ENCODE measurements around the gene FYN. TPM values are rescaled to one million over a fixed set of nuclear protein-coding genes. Genes with fewer than 3 reads are reported as not detected.
"Not testable (repeated sequence)": the region's sequence is repeated elsewhere in the genome, so short reads cannot be mapped to it uniquely, and the experiment has no call there.

FYN gene
- total RNA-seq, 1 experiment from 2014 or later: 249 TPM

DNA sequence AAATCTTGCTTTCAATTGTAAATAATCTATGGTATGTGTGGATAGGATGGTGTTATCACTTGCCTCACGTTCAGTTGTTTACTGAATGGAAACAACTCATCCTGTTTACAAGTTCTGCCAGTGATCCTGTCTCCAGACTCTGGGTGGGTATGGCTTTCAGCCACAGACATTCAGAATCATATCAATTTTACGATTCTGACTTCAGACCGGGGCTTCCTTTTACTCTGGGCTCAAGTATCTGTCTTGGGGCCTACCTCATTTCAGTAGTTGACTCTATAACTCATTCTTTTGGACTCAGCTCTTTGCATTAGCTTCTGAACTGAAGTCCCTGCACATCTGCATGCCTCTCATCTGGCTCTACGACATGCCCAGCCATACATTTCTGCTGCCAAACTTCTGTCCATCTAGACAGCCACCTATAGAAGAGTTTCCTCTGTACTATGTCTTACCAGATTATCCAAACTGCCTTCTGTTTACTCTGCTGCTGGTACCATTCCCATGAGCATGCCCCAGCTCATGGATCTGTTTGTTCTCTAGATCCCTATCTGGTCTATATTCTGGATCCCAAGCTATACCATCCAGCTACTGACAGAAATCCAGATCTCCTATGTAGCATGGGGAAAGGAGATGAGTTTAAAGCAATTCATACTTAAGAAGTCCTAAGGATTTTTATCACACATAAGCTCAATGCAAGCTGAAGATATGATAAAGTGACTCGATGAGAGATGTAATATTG is 34.3 kb downstream of the FYN start:
- no peak for DNase-seq
- Histone ChIP-seq H3K27ac (ENCODE audit: low read length) (no peak overlapping the region), H2AFZ (ENCODE audit: low read length) (no peak overlapping the region), H3K9me3 (ENCODE audit: low read length) (no peaks in the 10 kb centered on the region), H3K27me3 (ENCODE audit: low read length) (no peaks in the 10 kb centered on the region), H3K4me1 (ENCODE audit: low read length) (peaks cover 53% of the 10 kb centered on the region), H3K4me2 (ENCODE audit: low read depth, low read length, poor library complexity, severe bottlenecking) (no peak overlapping the region), H3K79me2 (ENCODE audit: low read length) (peaks cover 100% of the 10 kb centered on the region), H3K9me2 (replicated peaks; ENCODE audit: insufficient read depth, low read length) (no peaks in the 10 kb centered on the region), H3K36me3 (ENCODE audit: insufficient read depth, low read length) (no peaks in the 10 kb centered on the region), H3K9ac (ENCODE audit: low read length) (no peak overlapping the region), H3K4me3 (ENCODE audit: low read length) (no peak overlapping the region), H4K20me1 (ENCODE audit: insufficient read depth, low read depth, low read length) (no peaks in the 10 kb centered on the region)

DNA sequence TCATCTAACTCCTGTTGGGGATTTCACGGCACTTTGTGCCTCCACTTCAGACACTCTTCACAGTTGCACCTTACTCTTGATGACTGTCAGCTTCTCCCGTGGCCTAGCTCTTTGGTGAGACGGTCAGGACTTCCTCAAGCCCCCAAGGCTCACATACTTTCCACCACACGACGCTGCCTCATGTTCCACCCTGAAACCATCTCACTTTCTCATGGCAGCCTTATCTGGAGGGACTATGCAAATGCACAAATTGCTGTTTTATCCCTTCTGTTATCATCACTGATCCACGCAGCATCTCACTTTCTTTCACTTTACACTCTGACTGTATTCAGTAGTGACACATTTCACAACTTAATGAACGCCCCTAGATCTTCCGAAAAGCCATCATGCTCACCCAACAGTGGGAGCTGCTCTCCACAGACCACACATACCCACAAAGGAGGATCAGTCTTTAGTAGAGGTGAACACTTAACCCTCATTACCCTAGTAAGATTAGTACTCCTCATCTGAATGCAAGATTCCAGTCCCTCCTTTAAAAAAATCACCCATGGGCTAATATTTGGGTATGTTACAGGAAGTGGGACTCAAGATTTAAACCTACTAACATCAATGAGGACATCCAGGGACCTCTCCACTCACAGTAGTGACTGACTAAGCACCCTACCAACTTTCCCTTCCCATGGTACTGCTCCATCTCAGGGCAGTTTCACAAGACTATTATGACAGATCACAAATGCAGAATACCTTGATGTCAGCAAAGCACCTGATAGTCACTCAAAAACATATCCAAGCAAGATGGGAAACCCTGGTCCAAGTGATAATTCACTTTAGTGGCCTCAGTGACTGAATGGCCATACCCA is 35.4 kb downstream of the FYN start:
- Histone ChIP-seq H3K4me3 (ENCODE audit: low read length) (no peak overlapping the region), H3K4me2 (ENCODE audit: low read depth, low read length, poor library complexity, severe bottlenecking) (no peak overlapping the region), H2AFZ (ENCODE audit: low read length) (no peak overlapping the region), H3K79me2 (ENCODE audit: low read length) (peaks cover 100% of the 10 kb centered on the region), H3K9me3 (ENCODE audit: low read length) (no peaks in the 10 kb centered on the region), H3K36me3 (ENCODE audit: insufficient read depth, low read length) (no peaks in the 10 kb centered on the region), H3K9me2 (replicated peaks; ENCODE audit: insufficient read depth, low read length) (no peaks in the 10 kb centered on the region), H3K27ac (ENCODE audit: low read length) (0 out of 2 replicates have a peak overlapping the region, but pooled peaks have one; percentile 1), H3K9ac (ENCODE audit: low read length) (no peak overlapping the region), H4K20me1 (ENCODE audit: insufficient read depth, low read depth, low read length) (no peaks in the 10 kb centered on the region), H3K4me1 (ENCODE audit: low read length) (peaks cover 55% of the 10 kb centered on the region), H3K27me3 (ENCODE audit: low read length) (no peaks in the 10 kb centered on the region)
- no peak for DNase-seq

DNA sequence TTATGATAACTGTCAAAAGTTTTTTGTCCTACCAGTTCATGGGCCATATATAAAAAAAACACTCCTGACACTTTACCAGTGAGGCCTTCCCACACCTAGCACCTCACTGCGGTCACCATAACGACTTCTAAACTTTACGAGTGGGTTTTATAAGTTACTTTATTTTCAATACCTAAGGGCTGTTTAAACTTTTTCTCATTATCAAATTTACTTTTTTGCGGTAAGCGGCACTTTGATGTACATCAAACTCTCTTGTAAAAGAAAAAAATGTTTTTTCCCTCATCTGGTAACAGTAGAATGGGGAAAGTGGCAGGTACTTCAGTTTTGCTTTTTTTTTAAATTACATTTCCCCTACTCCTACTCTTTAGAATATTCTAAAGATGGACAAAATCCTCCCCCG is 36.2 kb downstream of the FYN start:
- H3K27ac ChIP-seq (ENCODE audit: low read length): no peak overlapping the region
- H3K4me1 ChIP-seq (ENCODE audit: low read length): peaks cover 53% of the 10 kb centered on the region
- no peak overlapping the region for H3K4me2 ChIP-seq (ENCODE audit: low read depth, low read length, poor library complexity, severe bottlenecking)
- H3K9me2 ChIP-seq (replicated peaks; ENCODE audit: insufficient read depth, low read length): no peaks in the 10 kb centered on the region
- H3K27me3 ChIP-seq (ENCODE audit: low read length): no peaks in the 10 kb centered on the region
- H2AFZ ChIP-seq (ENCODE audit: low read length): no peak overlapping the region
- H3K4me3 ChIP-seq (ENCODE audit: low read length): no peak overlapping the region
- no peaks in the 10 kb centered on the region for H3K9me3 ChIP-seq (ENCODE audit: low read length)
- H3K36me3 ChIP-seq (ENCODE audit: insufficient read depth, low read length): no peaks in the 10 kb centered on the region
- no peak for DNase-seq
- H3K9ac ChIP-seq (ENCODE audit: low read length): no peak overlapping the region
- peaks cover 99% of the 10 kb centered on the region for H3K79me2 ChIP-seq (ENCODE audit: low read length)
- H4K20me1 ChIP-seq (ENCODE audit: insufficient read depth, low read depth, low read length): no peaks in the 10 kb centered on the region

DNA sequence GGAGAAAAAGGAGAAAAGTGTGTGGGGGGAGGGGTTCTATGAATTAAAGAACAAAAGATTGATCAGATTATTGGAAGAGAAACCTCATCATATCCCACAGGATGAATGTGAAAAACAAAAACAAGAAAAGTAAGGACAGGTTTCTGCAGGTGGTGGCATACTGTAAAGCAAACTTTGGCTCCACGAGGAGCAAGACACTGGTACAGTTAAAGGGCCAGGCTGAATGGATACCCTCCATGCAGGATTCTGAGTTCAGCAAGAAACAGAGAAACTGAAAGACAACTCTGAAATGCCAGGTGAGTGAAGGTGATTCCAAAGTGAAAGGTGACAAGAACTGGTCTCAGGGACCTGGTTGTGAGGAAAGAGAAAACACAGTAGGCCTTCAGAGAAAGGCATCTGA is 37.4 kb downstream of the FYN start:
- no peak overlapping the region for H3K4me2 ChIP-seq (ENCODE audit: low read depth, low read length, poor library complexity, severe bottlenecking)
- no peak overlapping the region for H3K4me3 ChIP-seq (ENCODE audit: low read length)
- H3K9ac ChIP-seq (ENCODE audit: low read length): no peak overlapping the region
- no peak overlapping the region for H3K27ac ChIP-seq (ENCODE audit: low read length)
- H4K20me1 ChIP-seq (ENCODE audit: insufficient read depth, low read depth, low read length): no peaks in the 10 kb centered on the region
- no peak for DNase-seq
- H3K36me3 ChIP-seq (ENCODE audit: insufficient read depth, low read length): no peaks in the 10 kb centered on the region
- no peaks in the 10 kb centered on the region for H3K9me3 ChIP-seq (ENCODE audit: low read length)
- no peak overlapping the region for H2AFZ ChIP-seq (ENCODE audit: low read length)
- H3K4me1 ChIP-seq (ENCODE audit: low read length): peaks cover 51% of the 10 kb centered on the region
- no peaks in the 10 kb centered on the region for H3K9me2 ChIP-seq (replicated peaks; ENCODE audit: insufficient read depth, low read length)
- peaks cover 99% of the 10 kb centered on the region for H3K79me2 ChIP-seq (ENCODE audit: low read length)
- H3K27me3 ChIP-seq (ENCODE audit: low read length): no peaks in the 10 kb centered on the region

DNA sequence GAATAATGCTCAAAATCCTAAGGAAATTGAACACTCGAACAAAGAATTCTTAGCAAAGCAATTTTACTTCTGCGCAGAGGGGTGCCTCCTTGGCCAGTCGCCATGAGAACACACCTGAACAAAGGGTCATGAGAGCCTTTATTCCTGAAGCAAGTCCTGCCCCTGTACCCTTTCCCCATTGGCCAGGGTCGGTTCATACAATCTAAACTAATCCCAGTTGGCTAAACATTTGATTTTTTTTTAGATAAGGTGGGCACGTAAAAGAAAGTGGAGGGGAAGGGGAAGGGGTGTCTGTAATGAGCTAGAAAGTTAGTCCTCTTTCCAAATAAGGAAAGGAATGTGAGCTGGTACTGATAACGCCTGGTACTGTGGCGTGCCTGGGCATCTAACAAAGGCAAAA is 37.9 kb downstream of the FYN start:
- DNase-seq; H3K36me3 ChIP-seq (ENCODE audit: insufficient read depth, low read length); H3K9me3 ChIP-seq (ENCODE audit: low read length); H3K9ac ChIP-seq (ENCODE audit: low read length); H3K27ac ChIP-seq (ENCODE audit: low read length); H2AFZ ChIP-seq (ENCODE audit: low read length); H3K4me2 ChIP-seq (ENCODE audit: low read depth, low read length, poor library complexity, severe bottlenecking); H3K4me3 ChIP-seq (ENCODE audit: low read length); H4K20me1 ChIP-seq (ENCODE audit: insufficient read depth, low read depth, low read length); H3K9me2 ChIP-seq (replicated peaks; ENCODE audit: insufficient read depth, low read length); H3K27me3 ChIP-seq (ENCODE audit: low read length): not testable (repeated sequence)
- Histone ChIP-seq H3K4me1 (ENCODE audit: low read length) (peaks cover 51% of the 10 kb centered on the region), H3K79me2 (ENCODE audit: low read length) (peaks cover 99% of the 10 kb centered on the region)

DNA sequence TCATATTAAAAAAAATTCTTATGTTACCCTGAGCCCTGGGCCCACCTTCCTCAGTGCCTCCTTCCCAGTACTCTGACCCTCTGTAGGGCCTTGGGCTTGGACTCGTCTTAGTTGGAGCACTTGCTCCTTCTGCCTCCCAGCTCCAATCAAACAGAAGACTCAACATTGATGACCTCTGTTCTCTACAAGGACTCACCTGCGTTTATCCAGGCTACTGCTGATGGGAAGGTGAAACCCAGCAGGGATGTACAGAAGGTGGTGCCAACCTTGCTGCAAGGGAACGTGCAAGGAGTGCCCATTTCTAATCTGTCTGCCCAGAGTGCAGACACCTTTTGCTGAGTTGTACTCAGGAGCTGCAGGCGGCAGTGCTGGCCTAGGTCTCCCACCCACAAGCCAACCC is 38.9 kb downstream of the FYN start:
- DNase-seq: no peak
- peaks cover 51% of the 10 kb centered on the region for H3K4me1 ChIP-seq (ENCODE audit: low read length)
- H3K27ac ChIP-seq (ENCODE audit: low read length): no peak overlapping the region

DNA sequence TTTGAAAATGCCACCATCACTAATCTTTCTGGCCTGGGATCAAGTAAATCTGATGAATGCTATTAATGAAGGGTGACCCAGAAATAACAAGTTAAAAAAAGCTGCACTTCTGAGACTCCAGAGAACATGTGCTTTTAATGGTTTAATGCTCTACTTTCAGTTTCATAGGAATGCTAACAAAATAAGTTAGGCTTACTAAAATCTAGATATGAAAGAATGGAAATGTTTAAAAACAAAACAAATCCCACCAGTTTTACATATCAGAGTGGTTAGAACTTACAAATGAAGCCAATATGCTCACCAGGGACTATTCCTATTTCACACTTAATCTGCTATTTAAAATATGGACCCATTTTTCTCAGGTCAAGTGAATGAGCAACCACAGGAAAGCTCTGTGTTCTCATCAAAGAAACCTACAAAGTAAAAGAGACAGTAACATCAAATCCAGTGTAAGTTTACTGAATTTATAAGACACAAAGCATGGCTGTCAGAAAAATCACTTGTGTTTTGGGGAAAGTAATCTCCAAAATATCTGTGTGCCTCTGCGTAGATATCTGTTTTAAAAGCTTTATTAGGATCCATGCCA is 40.3 kb downstream of the FYN start:
- peak overlapping the region; percentile 31 for H3K27ac ChIP-seq (ENCODE audit: low read length)
- no peaks in the 10 kb centered on the region for H4K20me1 ChIP-seq (ENCODE audit: insufficient read depth, low read depth, low read length)
- H3K9ac ChIP-seq (ENCODE audit: low read length): 0 out of 2 replicates have a peak overlapping the region, but pooled peaks have one; percentile 5
- no peak overlapping the region for H2AFZ ChIP-seq (ENCODE audit: low read length)
- H3K4me3 ChIP-seq (ENCODE audit: low read length): no peak overlapping the region
- no peaks in the 10 kb centered on the region for H3K27me3 ChIP-seq (ENCODE audit: low read length)
- H3K9me2 ChIP-seq (replicated peaks; ENCODE audit: insufficient read depth, low read length): no peaks in the 10 kb centered on the region
- H3K79me2 ChIP-seq (ENCODE audit: low read length): peaks cover 99% of the 10 kb centered on the region
- H3K4me2 ChIP-seq (ENCODE audit: low read depth, low read length, poor library complexity, severe bottlenecking): peak overlapping the region; percentile 28
- peaks cover 38% of the 10 kb centered on the region for H3K4me1 ChIP-seq (ENCODE audit: low read length)
- no peak for DNase-seq
- no peaks in the 10 kb centered on the region for H3K36me3 ChIP-seq (ENCODE audit: insufficient read depth, low read length)
- no peaks in the 10 kb centered on the region for H3K9me3 ChIP-seq (ENCODE audit: low read length)

More for the DNA sequence above, 38.9 kb downstream of the FYN start:
- H3K4me2 ChIP-seq (ENCODE audit: low read depth, low read length, poor library complexity, severe bottlenecking): peak overlapping the region; percentile 28
- no peak overlapping the region for H3K9ac ChIP-seq (ENCODE audit: low read length)
- peaks cover 99% of the 10 kb centered on the region for H3K79me2 ChIP-seq (ENCODE audit: low read length)
- H3K36me3 ChIP-seq (ENCODE audit: insufficient read depth, low read length): no peaks in the 10 kb centered on the region
- H3K9me2 ChIP-seq (replicated peaks; ENCODE audit: insufficient read depth, low read length): no peaks in the 10 kb centered on the region
- H3K4me3 ChIP-seq (ENCODE audit: low read length): no peak overlapping the region
- H4K20me1 ChIP-seq (ENCODE audit: insufficient read depth, low read depth, low read length): no peaks in the 10 kb centered on the region
- H2AFZ ChIP-seq (ENCODE audit: low read length): no peak overlapping the region
- H3K27me3 ChIP-seq (ENCODE audit: low read length): no peaks in the 10 kb centered on the region
- no peaks in the 10 kb centered on the region for H3K9me3 ChIP-seq (ENCODE audit: low read length)

DNA sequence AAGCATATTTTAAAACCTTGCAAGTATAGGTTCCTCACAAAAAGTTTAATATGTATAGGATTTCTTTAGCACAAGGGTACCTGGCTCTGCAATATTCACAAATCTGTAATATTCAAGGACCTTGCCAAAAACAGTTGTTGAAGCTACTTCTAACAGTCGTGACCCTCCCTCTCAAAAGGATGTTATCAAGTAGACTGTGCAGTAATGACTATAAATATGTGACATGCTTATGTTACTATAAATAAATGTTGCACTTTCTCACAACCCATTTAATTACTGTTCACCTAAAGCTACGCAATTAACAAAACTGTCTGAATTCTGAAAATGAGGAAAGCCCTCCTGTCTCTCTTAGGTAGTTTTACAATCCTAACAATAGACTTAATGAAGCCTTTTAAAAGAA is 41.8 kb downstream of the FYN start:
- no peak for DNase-seq
- Histone ChIP-seq H2AFZ (ENCODE audit: low read length) (no peak overlapping the region), H4K20me1 (ENCODE audit: insufficient read depth, low read depth, low read length) (no peaks in the 10 kb centered on the region), H3K79me2 (ENCODE audit: low read length) (peaks cover 99% of the 10 kb centered on the region), H3K4me2 (ENCODE audit: low read depth, low read length, poor library complexity, severe bottlenecking) (no peak overlapping the region), H3K27ac (ENCODE audit: low read length) (no peak overlapping the region), H3K36me3 (ENCODE audit: insufficient read depth, low read length) (no peaks in the 10 kb centered on the region), H3K4me3 (ENCODE audit: low read length) (no peak overlapping the region), H3K9ac (ENCODE audit: low read length) (no peak overlapping the region), H3K9me2 (replicated peaks; ENCODE audit: insufficient read depth, low read length) (no peaks in the 10 kb centered on the region), H3K4me1 (ENCODE audit: low read length) (peaks cover 48% of the 10 kb centered on the region), H3K27me3 (ENCODE audit: low read length) (no peaks in the 10 kb centered on the region), H3K9me3 (ENCODE audit: low read length) (no peaks in the 10 kb centered on the region)

Data from Karpas-422 (cell line).